ENCODE measurements around the gene GNMT.
"Not testable (repeated sequence)": the region's sequence is repeated elsewhere in the genome, so short reads cannot be mapped to it uniquely, and the experiment has no call there.

Gene GNMT

DNA sequence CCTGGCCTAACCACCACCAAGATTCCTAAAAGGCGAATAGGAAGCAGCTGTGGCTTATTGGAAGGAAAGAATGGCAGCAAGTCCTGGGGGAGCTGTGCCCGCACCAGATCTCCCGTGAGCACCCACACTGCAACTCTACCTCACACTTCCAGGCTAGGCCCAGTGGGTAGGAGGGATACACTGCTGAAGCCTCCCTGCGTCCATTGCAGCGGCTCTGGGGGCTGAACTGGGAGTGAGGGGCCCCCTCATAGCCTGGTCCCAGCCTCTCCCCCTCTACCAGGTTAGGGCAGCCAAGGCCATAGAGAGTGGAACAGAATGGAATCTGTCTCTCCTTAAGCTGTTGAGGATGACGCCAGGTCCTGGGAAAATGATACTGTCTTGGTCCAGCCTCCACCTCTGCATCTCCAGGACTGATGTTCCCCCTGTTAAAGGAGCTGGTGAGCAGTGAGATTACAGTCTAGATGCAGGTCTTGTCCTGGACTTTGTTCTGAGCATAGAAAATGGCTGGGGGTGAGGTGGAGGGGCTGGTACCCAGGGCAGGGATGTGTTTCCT lies 20.0 kb upstream of the GNMT start:
- no peak overlapping the region for H3K4me3 ChIP-seq (ENCODE audit: low read length)

DNA sequence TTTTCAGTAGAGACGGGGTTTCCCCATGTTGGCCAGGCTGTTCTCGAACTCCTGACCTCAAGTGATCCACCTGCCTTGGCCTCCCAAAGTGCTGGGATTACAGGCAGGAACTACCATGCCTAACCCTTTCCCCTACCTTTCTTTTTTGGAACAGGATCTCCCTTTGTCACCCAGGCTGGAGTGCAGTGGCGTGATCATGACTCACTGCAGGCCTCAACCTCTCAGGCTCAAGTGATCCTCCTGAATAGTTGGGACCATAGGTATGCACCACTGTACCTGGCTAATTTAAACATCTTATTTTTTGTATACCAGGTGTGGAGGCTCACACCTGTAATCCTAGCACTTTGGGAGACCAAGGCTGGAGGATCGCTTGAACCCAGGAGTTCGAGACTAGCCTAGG lies 19.2 kb upstream of the GNMT start:
- H3K4me3 ChIP-seq (ENCODE audit: low read length); DNase-seq (ENCODE audit: low read depth): not testable (repeated sequence)

More for the DNA sequence above, 20.0 kb upstream of the GNMT start:
- no peak for DNase-seq (ENCODE audit: low read depth)
- TF ChIP-seq, protein P1, sequence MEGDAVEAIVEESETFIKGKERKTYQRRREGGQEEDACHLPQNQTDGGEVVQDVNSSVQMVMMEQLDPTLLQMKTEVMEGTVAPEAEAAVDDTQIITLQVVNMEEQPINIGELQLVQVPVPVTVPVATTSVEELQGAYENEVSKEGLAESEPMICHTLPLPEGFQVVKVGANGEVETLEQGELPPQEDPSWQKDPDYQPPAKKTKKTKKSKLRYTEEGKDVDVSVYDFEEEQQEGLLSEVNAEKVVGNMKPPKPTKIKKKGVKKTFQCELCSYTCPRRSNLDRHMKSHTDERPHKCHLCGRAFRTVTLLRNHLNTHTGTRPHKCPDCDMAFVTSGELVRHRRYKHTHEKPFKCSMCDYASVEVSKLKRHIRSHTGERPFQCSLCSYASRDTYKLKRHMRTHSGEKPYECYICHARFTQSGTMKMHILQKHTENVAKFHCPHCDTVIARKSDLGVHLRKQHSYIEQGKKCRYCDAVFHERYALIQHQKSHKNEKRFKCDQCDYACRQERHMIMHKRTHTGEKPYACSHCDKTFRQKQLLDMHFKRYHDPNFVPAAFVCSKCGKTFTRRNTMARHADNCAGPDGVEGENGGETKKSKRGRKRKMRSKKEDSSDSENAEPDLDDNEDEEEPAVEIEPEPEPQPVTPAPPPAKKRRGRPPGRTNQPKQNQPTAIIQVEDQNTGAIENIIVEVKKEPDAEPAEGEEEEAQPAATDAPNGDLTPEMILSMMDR (IDR thresholded peaks at IDR 0.05; ENCODE audit: insufficient read depth, low read depth, low read length, missing control alignments), result no peak

DNA sequence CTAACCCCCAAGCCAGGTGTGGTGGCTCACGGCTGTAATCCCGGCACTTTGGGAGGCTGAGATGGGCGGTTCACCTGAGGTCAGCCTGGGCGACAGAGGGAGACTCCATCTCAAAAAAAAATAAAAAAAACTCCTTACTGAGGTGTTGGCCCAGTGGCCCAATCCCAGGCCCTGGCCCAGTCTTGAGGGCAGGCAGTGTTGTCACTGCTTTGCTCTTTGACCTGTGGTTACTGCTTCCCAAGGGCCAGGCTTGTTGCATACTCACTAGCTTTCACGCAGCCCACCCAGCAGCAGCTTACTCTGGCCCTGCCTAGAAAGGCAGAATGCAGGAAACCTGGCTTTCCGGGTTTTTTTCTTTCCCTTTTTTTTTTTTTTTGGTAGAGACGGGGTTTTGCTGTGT lies 18.1 kb upstream of the GNMT start:
- TF ChIP-seq, protein P1 (IDR thresholded peaks at IDR 0.05; ENCODE audit: insufficient read depth, low read depth, low read length, missing control alignments), result no peak
- H3K4me3 ChIP-seq (ENCODE audit: low read length), result no peak overlapping the region
- no peak for DNase-seq (ENCODE audit: low read depth)

DNA sequence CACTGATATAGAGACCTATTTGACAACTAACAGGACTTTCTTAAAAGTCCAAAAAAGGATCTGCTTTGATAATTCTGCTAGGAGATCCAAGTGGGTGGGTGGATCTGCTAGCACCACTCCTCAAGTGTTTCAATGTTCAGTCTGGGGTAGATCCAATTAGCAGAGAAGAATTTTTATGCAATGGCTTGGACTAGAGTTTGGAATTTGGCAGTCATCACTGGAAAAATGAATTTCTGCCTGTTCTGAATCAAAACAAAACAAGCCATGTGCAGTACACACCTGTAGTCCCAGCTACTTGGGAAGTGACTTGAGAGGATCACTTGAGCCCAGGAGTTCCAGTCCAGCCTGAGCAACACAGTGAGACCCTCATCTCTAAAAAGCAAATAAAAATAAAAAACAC lies 12.6 kb upstream of the GNMT start:
- H3K4me3 ChIP-seq (ENCODE audit: low read length), result no peak overlapping the region
- TF ChIP-seq, protein P1 (IDR thresholded peaks at IDR 0.05; ENCODE audit: insufficient read depth, low read depth, low read length, missing control alignments), result no peak
- DNase-seq (ENCODE audit: low read depth), result no peak

DNA sequence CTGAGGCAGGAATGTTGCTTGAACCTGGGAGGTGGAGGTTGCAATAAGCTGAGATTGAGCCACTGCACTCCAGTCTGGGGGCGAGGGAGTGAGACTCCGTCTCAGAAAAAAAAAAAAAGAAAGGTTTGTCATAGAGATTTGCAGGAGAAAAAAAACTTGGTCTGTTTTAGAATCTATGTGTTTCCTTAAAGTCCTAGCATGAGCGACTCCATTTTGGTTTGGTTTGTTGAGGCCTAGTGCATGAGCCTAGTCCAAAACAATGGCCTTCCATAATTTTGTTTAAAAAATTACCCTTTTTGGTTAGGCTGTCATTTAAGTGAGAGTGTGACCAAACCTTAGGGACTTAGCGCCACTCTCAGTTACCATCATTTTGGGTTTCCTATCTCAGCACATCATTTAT lies 8.2 kb upstream of the GNMT start:
- TF ChIP-seq, protein P1 (IDR thresholded peaks at IDR 0.05; ENCODE audit: insufficient read depth, low read depth, low read length, missing control alignments), result no peak
- no peak for DNase-seq (ENCODE audit: low read depth)
- no peak overlapping the region for H3K4me3 ChIP-seq (ENCODE audit: low read length)

DNA sequence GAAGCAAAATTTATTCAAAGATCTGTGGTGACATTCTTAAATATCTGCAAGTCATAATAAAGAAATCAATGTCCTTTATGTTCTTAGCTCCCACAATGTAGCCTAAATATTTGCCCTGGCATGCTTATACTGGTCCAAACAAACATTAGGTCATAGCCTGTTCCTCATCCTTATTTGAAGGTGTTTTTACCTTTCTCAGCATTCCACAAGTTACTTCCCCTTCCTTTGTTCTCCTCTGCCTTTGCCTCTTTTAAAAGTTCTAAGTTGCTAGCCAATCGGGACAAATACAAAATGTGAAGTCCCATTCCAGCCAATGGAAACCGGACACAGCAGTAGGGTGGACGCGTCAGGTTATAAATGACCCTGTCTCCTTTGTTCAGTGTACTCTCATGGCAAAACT lies 6.1 kb upstream of the GNMT start:
- DNase-seq (ENCODE audit: low read depth), result peak; percentile 40
- H3K4me3 ChIP-seq (ENCODE audit: low read length), result not testable (repeated sequence)

DNA sequence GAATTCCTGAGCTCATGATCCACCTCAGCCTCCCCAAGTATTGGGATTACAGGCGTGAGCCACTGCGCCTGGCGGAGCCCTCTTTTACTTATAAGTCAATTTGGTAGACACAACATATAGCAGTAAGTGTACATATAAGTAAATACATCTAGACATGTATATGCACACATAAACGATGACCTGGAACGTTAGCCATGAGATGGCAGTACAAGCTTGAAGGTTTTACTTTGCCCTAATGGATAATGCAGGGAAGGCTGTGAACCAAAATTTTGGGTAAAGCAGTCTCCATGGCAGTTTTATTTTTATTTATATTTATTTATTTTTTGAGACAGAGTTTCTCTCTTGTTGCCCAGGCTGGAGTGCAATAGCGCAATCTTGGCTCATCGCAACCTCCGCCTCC lies 2.4 kb upstream of the GNMT start:
- TF ChIP-seq, protein P1 (IDR thresholded peaks at IDR 0.05; ENCODE audit: insufficient read depth, low read depth, low read length, missing control alignments), result no peak
- no peak overlapping the region for H3K4me3 ChIP-seq (ENCODE audit: low read length)
- peak; percentile 19 for DNase-seq (ENCODE audit: low read depth)

DNA sequence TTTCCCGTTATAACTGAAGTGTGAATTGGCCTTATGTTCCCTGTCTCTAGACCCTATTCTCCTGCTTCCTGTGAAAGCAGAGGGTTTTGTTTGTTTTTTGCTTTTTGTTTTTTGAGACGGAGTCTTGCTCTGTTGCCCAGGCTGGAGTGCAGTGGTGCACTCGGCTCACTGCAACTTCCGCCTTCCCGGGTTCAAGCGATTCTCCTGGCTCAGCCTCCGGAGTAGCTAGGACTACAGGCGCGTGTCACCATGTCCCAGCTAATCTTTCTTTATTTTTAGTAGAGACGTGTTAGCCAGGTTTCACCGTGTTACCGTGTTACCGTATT lies 674 bp upstream of the GNMT start:
- no peak for DNase-seq (ENCODE audit: low read depth)
- TF ChIP-seq, protein P1 (IDR thresholded peaks at IDR 0.05; ENCODE audit: insufficient read depth, low read depth, low read length, missing control alignments), result no peak
- H3K4me3 ChIP-seq (ENCODE audit: low read length), result peak overlapping the region; percentile 47

All from epithelial cell of esophagus (primary cell).